Measurements from ENCODE around the gene UPK2. TPM values are rescaled to one million over a fixed set of nuclear protein-coding genes. Genes with fewer than 3 reads are reported as not detected.

The UPK2 gene
- total and polyA plus RNA-seq, 8 donors: 2.2 to 4.3 (median 3.5) TPM; not detected in 2

DNA sequence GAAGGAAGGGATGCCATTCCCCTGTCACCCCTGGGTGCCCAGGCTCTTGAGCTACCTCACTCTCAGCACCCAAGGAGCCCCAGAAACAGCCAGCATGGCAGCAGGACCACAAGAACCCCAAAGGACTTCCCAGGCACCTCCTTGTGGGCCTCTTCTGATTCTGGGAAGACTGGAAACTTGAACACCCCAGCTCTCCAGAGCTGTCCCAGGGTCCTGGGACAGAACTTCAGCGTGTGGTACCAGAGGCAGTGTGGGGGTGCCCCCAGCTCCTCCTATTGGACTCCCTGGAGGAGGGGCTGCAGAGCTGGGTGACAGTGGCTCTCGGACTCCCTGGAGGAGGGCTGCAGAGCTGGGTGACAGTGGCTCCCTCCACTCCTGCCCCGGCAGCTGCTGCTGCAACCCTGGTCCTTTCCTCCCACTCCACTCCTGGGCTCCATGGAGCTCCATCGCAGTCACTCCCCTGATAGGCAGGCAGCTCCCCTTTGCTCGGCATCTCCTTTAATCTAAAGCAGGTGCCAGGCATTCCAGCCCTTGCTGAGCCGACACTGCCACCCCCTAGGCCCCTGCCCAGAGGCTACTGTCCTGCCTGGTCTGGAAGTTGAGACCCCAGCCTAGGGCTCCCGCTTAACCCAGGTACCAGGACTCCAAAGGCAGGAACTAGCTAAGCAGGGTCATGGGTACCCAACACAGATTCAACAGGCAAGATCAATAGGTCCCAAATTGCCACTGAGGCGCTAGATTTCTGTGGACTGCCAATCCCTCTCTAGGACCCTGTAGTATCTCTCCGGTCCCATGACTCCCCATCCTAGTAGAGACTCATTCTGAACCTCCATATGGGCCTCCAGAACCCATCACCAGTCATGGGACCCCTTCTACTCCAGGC is 33.1 kb upstream of the UPK2 start:
- Histone ChIP-seq H3K4me1 (peaks cover 50 to 88% of the 10 kb centered on the region in 2 donors), H3K9me3 (no peaks in the 10 kb centered on the region), H3K4me3 (peak overlapping the region; percentile 90 to 94), H3K36me3 (no peaks in the 10 kb centered on the region), H3K27ac (peak overlapping the region; percentile 84 to 88), H3K27me3 (no peaks in the 10 kb centered on the region)
- peak in 1 of 4 donors; percentile 66 for DNase-seq
- ATAC-seq: no peak
- no peak for TF ChIP-seq CTCF (IDR thresholded peaks at IDR 0.05)
- intact Hi-C loops (cut with DNase I): no loop called here

- Histone ChIP-seq H3K27me3 (no peaks in the 10 kb centered on the region), H3K4me1 (peaks cover 42 to 84% of the 10 kb centered on the region in 2 donors), H3K4me3 (peak overlapping the region; percentile 90 to 94), H3K36me3 (no peaks in the 10 kb centered on the region), H3K27ac (peak overlapping the region; percentile 84 to 88), H3K9me3 (no peaks in the 10 kb centered on the region)
- TF ChIP-seq CTCF (IDR thresholded peaks at IDR 0.05): no peak
- intact Hi-C loops (cut with DNase I): no loop called here
- no peak for ATAC-seq
- DNase-seq: peak in 1 of 4 donors; percentile 61
These were observed 32.1 kb upstream of the UPK2 start for GRCh38 chr11:118923721-118924587.

DNA sequence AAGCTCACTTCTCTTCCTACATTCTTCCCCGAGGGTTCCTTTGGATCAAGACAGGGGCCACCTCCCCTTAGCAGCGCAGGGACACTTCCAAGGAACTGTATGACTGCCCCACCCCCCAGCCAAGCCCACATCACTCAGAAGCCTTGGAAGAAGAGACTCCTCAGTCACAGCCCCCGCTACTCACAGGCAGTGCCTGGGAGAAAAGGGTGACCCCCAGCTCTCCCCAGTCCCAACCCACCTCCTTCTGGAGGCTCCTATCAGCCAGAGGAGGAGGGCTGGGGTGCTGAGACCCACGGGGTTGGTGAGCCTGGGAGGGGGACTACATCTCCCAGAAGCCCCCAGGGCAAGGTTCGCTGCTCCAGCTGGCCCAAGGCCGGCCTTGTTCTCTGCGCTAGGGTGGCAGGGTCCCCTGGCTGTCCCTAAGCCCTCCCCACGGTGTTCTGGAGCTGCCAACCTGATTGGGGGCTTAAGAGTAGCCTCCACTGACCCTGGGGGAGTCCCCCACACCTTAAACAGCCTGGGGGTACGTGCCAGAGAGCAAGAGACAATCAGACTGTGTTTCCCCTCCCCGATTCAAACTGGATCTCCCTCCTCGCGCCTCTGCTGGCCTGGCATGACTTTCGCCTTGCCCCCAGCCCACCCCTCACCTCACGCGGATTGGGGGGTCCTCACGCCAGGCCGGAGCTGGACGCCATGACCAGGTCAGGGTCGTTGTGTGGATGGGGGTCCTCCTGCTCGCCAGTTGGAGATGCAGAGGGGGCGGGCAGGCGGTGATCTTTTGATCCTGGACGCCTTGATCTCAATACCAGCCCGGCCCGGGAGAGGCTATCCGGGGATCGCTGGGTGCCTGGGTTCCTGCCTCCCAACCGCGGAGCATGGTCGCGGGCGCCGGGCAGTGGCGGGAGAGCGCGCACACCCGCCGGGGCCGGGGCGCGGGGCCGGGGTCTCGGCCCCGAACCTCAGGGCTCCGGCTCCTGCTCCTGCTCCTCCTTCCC is 31.2 kb upstream of the UPK2 start:
- peak overlapping the region; percentile 84 to 88 for H3K27ac ChIP-seq
- peak overlapping the region; percentile 90 to 94 for H3K4me3 ChIP-seq
- TF ChIP-seq CTCF (IDR thresholded peaks at IDR 0.05): no peak
- H3K4me1 ChIP-seq: peaks cover 34 to 78% of the 10 kb centered on the region in 2 donors
- intact Hi-C loops (cut with DNase I): no loop called here
- H3K36me3 ChIP-seq: no peaks in the 10 kb centered on the region
- H3K9me3 ChIP-seq: no peaks in the 10 kb centered on the region
- H3K27me3 ChIP-seq: no peaks in the 10 kb centered on the region
- ATAC-seq (no peak), DNase-seq (peak in 3 of 4 donors; percentile 52 to 85 (median 56))

- Histone ChIP-seq H3K4me1 (peaks cover 14 to 61% of the 10 kb centered on the region in 2 donors), H3K27ac (peak overlapping the region; percentile 84 to 99), H3K36me3 (no peaks in the 10 kb centered on the region), H3K4me3 (peak overlapping the region in 1 of 2 donors; percentile 82), H3K9me3 (no peaks in the 10 kb centered on the region), H3K27me3 (no peaks in the 10 kb centered on the region)
- intact Hi-C loops (cut with DNase I): no loop called here
- DNase-seq (no peak), ATAC-seq (no peak)
- no peak for TF ChIP-seq CTCF (IDR thresholded peaks at IDR 0.05)
These were observed 28.5 kb upstream of the UPK2 start for GRCh38 chr11:118927554-118928100.

Measured in left lung (tissue), 10 donors.